HG03139 (cell line): ENCODE data around the gene ZDHHC11B.
"Not testable (repeated sequence)": the region's sequence is repeated elsewhere in the genome, so short reads cannot be mapped to it uniquely, and the experiment has no call there.

Experiments
- ATAC-seq: cut with Tn5 transposase; IDR thresholded peaks from one replicate; pipeline ENCODE4 v1.9.1; 2021; ENCODE audit not compliant: unreplicated experiment

ZDHHC11B gene, protein sequence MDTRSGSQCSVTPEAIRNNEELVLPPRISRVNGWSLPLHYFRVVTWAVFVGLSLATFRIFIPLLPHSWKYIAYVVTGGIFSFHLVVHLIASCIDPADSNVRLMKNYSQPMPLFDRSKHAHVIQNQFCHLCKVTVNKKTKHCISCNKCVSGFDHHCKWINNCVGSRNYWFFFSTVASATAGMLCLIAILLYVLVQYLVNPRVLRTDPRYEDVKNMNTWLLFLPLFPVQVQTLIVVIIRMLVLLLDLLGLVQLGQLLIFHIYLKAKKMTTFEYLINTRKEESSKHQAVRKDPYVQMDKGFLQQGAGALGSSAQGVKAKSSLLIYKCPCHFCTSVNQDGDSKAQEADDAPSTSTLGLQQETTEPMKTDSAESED

GRCh38 chr5:784428-785177, at the start of gene ZDHHC11B:
ZDHHC11B (minus strand) TSS chr5:784729; CDS start chr5:766919, 17,810 bp downstream.
- not testable (repeated sequence) for ATAC-seq

DNA sequence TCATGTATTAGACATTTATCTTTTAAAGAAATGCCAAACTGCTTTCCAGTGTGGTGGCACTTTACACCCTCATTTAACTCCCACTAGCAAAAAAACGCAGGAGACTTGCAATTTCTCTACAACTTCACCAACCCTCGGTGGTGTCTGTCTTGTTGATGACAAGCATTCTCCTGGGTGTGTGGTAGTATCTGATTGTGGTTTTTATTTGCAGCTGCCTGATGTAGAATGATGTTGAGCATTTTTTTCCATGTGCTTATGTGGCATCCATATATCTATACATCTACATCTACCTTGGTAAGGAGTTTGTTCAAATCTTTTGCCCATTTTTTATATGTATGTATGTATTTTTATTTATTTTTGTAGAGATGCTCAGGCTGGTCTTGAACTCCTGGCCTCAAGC, 49.5 kb upstream of the ZDHHC11B start:
- ATAC-seq, result not testable (repeated sequence)

DNA sequence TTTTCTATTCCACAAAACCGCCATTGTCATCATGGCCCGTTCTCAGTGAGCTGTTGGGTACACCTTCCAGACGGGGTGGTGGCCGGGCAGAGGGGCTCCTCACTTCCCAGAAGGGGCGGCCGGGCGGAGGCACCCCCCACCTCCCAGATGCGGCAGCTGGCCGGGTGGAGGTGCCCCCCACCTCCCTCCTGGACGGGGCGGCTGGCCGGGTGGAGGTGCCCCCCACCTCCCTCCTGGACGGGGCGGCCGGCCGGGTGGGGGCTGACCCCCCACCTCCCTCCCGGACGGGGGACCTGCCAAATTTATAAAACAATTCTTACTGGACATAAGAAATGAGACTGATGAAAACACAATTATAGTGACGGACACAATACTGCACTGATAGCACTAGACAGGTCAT, 43.7 kb upstream of the ZDHHC11B start:
- not testable (repeated sequence) for ATAC-seq

DNA sequence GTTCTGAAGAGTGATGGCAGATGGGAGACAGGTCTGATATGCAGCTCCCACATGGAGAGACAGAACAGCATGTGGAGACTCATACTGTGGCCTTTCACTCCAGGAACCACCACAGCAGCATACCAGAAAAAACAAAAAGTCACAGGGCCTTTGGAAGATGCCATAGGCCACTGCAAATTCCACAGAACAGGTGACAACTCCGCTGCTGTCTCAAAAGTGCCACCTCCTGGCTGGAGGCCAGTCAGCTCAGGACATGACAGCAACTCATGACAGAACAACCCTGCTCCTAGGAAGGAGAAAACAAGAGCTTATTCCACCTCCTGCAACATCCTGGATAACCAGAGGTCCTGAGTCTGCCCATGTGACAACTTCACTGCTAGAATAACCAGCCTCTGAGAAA, 41.0 kb upstream of the ZDHHC11B start:
- not testable (repeated sequence) for ATAC-seq

- ATAC-seq, result no peak
These were observed 37.0 kb upstream of the ZDHHC11B start for GRCh38 chr5:821504-821903.

- no peak for ATAC-seq
These were observed 35.7 kb upstream of the ZDHHC11B start for GRCh38 chr5:820245-820644.

- no peak for ATAC-seq
These were observed 34.5 kb upstream of the ZDHHC11B start for GRCh38 chr5:819078-819477.

GRCh38 chr5:816176-816575, 31.6 kb upstream of the ZDHHC11B start:
- no peak for ATAC-seq

- no peak for ATAC-seq
These were observed 30.9 kb upstream of the ZDHHC11B start for GRCh38 chr5:815449-815848.

GRCh38 chr5:813575-813974, 29.0 kb upstream of the ZDHHC11B start:
- ATAC-seq, result not testable (repeated sequence)

- not testable (repeated sequence) for ATAC-seq
These were observed 26.9 kb upstream of the ZDHHC11B start for GRCh38 chr5:811384-811783.

- ATAC-seq, result not testable (repeated sequence)
These were observed 23.4 kb upstream of the ZDHHC11B start for GRCh38 chr5:807719-808514.

GRCh38 chr5:801472-801871, 16.9 kb upstream of the ZDHHC11B start:
- ATAC-seq, result no peak

GRCh38 chr5:801055-801454, 16.5 kb upstream of the ZDHHC11B start:
- not testable (repeated sequence) for ATAC-seq

DNA sequence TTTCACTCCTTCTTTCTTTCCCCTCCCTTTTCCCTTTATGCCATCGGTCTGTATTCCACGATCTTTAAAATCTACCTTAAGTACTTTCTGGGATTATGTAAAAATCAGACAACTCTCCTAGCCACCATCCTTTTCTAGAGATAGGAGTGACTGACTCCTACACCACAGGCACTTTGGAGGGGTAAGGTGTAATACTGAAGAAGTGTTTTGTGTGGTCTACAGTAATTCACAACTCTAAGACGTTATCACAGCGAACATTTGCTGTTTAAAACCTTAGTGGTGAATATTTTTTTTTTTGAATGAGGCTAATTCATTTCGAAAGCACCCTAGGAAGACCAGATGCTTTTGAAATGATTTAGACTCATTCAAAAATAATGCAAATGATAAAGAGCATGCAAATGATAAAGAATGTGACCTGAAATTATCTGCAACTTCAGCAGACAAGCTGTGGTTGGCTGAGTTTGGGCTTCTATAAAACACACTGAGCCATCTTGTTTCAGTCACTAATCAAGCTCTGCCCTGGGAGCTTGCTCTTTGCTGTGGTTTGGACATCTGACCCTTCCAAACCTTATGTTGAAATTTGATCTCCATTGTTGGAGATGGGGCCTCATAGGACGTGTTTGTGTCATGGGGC, 14.1 kb upstream of the ZDHHC11B start:
- ATAC-seq, result not testable (repeated sequence)

DNA sequence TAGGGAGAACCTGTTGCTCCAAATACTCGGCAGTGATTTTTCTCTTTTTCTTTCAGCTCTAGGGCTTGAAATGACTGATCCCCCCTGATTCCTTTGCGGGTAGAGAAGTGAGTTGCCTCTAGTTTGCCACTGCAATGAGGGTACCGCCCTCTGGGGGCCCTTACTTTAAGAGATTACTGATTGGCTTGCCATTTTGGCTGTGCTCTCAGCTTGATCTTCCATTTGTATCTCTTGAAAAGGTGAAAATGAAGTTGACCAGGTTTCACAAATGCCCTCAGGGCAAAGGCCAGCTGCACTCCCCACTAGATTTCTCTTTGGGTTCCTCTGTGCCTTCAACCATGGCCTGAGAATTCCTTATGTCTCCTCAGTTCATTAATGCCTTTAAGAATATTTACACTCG, 13.5 kb upstream of the ZDHHC11B start:
- not testable (repeated sequence) for ATAC-seq

- ATAC-seq, result not testable (repeated sequence)
These were observed 11.3 kb upstream of the ZDHHC11B start for GRCh38 chr5:795873-796272.

- ATAC-seq, result not testable (repeated sequence)
These were observed 10.4 kb upstream of the ZDHHC11B start for GRCh38 chr5:794948-795347.

DNA sequence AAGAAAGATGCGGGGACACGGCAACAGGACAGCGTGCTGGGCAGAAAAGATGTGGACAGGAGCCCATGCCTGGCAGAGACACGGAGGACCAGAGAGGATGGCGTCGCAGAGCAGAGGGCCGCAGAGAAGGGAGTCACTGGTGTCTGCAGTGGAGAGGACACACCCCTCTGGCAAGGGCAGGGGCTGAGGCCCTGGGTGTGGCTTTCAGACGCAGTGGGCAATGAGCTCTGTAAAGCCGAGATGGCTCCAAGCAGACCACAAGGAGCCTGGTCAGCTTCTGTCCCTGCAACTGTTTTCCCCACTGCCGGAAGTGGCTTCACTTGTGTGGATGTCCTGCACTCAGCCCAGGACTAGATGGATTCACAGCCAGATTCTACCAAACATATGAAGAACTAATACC, 4.2 kb upstream of the ZDHHC11B start:
- not testable (repeated sequence) for ATAC-seq

GRCh38 chr5:787857-788233, 3.3 kb upstream of the ZDHHC11B start:
- ATAC-seq, result not testable (repeated sequence)
